ENCODE data around the gene LIN54.

The LIN54 gene

DNA sequence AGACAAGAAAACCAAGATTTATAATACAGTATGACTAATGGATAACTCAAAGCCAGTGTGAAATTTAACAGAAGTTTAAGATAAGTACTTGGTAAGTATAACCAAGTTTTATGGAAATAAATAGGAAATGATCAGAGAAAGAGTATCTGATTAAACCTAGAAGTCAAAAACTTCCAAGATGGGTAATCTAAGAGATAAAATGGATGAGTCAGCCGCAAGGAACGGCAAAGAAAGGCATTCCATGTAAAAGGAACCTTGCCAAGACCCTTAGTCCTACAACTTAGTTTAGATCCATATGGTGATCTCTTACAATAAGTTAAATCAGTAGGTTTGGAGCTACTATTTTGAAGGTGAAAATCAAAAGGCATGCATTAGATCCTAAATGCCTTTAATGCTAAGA, 34.8 kb downstream of the LIN54 start:
- Histone ChIP-seq H2AFZ (ENCODE audit: low read length) (no peak overlapping the region), H3K79me2 (ENCODE audit: insufficient read depth, low read length) (no peaks in the 10 kb centered on the region), H4K20me1 (ENCODE audit: insufficient read depth, low read length, poor library complexity, severe bottlenecking) (no peaks in the 10 kb centered on the region), H3K36me3 (ENCODE audit: insufficient read depth, low read length) (peaks cover 55% of the 10 kb centered on the region), H3K27me3 (ENCODE audit: insufficient read depth, low read length, poor library complexity, severe bottlenecking) (no peaks in the 10 kb centered on the region), H3K4me3 (ENCODE audit: low read length, poor library complexity, severe bottlenecking) (no peak overlapping the region), H3K9me2 (replicated peaks; ENCODE audit: low read depth, low read length) (no peaks in the 10 kb centered on the region), H3K9ac (ENCODE audit: low read depth, low read length, poor library complexity, severe bottlenecking) (no peak overlapping the region), H3K4me1 (ENCODE audit: insufficient read depth, low read length, poor library complexity, severe bottlenecking) (no peaks in the 10 kb centered on the region), H3K9me3 (ENCODE audit: insufficient read depth, low read depth, low read length) (no peaks in the 10 kb centered on the region), H3F3A (ENCODE audit: low read depth) (no peaks in the 10 kb centered on the region), H3K4me2 (ENCODE audit: low read depth, low read length, poor library complexity, severe bottlenecking) (no peak overlapping the region)
- TF ChIP-seq, protein P1, sequence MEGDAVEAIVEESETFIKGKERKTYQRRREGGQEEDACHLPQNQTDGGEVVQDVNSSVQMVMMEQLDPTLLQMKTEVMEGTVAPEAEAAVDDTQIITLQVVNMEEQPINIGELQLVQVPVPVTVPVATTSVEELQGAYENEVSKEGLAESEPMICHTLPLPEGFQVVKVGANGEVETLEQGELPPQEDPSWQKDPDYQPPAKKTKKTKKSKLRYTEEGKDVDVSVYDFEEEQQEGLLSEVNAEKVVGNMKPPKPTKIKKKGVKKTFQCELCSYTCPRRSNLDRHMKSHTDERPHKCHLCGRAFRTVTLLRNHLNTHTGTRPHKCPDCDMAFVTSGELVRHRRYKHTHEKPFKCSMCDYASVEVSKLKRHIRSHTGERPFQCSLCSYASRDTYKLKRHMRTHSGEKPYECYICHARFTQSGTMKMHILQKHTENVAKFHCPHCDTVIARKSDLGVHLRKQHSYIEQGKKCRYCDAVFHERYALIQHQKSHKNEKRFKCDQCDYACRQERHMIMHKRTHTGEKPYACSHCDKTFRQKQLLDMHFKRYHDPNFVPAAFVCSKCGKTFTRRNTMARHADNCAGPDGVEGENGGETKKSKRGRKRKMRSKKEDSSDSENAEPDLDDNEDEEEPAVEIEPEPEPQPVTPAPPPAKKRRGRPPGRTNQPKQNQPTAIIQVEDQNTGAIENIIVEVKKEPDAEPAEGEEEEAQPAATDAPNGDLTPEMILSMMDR (conservative IDR thresholded peaks at IDR 0.05; ENCODE audit: low read length), result no peak
- no peak for TF ChIP-seq EZH2phosphoT487 (IDR thresholded peaks at IDR 0.05; ENCODE audit: borderline replicate concordance)

DNA sequence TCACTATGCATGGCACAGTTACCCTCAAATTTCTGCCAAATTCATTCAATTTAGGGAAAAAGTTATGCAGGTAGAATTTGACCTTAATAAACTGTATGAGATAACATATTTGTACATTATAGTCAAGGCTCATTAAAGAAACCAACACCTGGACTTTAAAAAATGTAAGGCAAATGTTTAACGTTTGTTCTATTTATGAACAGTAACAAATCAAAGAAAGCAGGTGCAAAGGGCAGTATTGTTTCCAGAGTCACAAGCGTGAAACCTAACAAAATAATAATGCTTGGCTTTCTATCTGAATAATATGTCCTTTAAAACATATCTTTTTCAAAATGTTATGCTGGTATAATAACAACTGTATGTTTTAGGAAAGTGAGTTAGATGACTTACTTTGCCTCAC, 41.2 kb downstream of the LIN54 start:
- no peaks in the 10 kb centered on the region for H4K20me1 ChIP-seq (ENCODE audit: insufficient read depth, low read length, poor library complexity, severe bottlenecking)
- H3F3A ChIP-seq (ENCODE audit: low read depth), result no peaks in the 10 kb centered on the region
- H3K79me2 ChIP-seq (ENCODE audit: insufficient read depth, low read length), result no peaks in the 10 kb centered on the region
- H3K4me1 ChIP-seq (ENCODE audit: insufficient read depth, low read length, poor library complexity, severe bottlenecking), result no peaks in the 10 kb centered on the region
- peaks cover 66% of the 10 kb centered on the region for H3K36me3 ChIP-seq (ENCODE audit: insufficient read depth, low read length)
- no peaks in the 10 kb centered on the region for H3K9me3 ChIP-seq (ENCODE audit: insufficient read depth, low read depth, low read length)
- no peak for TF ChIP-seq EZH2phosphoT487 (IDR thresholded peaks at IDR 0.05; ENCODE audit: borderline replicate concordance)
- TF ChIP-seq, protein P1 (conservative IDR thresholded peaks at IDR 0.05; ENCODE audit: low read length), result no peak
- no peak overlapping the region for H3K4me2 ChIP-seq (ENCODE audit: low read depth, low read length, poor library complexity, severe bottlenecking)
- H2AFZ ChIP-seq (ENCODE audit: low read length), result no peak overlapping the region
- H3K27me3 ChIP-seq (ENCODE audit: insufficient read depth, low read length, poor library complexity, severe bottlenecking), result no peaks in the 10 kb centered on the region
- no peak overlapping the region for H3K4me3 ChIP-seq (ENCODE audit: low read length, poor library complexity, severe bottlenecking)
- H3K9ac ChIP-seq (ENCODE audit: low read depth, low read length, poor library complexity, severe bottlenecking), result no peak overlapping the region
- no peaks in the 10 kb centered on the region for H3K9me2 ChIP-seq (replicated peaks; ENCODE audit: low read depth, low read length)

DNA sequence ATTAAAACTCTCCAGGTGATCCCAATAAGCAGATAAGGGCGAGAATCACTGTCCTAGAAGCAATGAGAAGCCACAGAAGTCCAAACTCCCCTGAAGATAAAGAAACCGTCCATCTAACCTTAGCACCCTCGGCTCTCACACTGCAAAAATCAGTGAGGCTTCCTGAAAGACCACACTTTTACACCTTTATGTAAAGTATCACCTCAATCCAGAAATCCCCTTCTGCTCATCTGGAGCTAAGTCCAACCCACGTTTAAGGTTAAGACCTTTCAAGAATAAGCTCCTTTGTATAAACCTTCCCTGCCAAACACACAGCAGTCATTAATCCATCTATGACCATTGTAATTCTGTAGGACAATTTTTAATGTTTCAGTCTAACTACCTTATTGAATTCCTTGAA, 41.7 kb downstream of the LIN54 start:
- Histone ChIP-seq H3K4me1 (ENCODE audit: insufficient read depth, low read length, poor library complexity, severe bottlenecking) (no peaks in the 10 kb centered on the region), H3K27me3 (ENCODE audit: insufficient read depth, low read length, poor library complexity, severe bottlenecking) (no peaks in the 10 kb centered on the region), H4K20me1 (ENCODE audit: insufficient read depth, low read length, poor library complexity, severe bottlenecking) (no peaks in the 10 kb centered on the region), H3K79me2 (ENCODE audit: insufficient read depth, low read length) (no peaks in the 10 kb centered on the region), H3K9me2 (replicated peaks; ENCODE audit: low read depth, low read length) (no peaks in the 10 kb centered on the region), H3K9me3 (ENCODE audit: insufficient read depth, low read depth, low read length) (no peaks in the 10 kb centered on the region), H3K36me3 (ENCODE audit: insufficient read depth, low read length) (peaks cover 70% of the 10 kb centered on the region), H3F3A (ENCODE audit: low read depth) (no peaks in the 10 kb centered on the region), H3K9ac (ENCODE audit: low read depth, low read length, poor library complexity, severe bottlenecking) (no peak overlapping the region), H3K4me3 (ENCODE audit: low read length, poor library complexity, severe bottlenecking) (no peak overlapping the region), H2AFZ (ENCODE audit: low read length) (no peak overlapping the region), H3K4me2 (ENCODE audit: low read depth, low read length, poor library complexity, severe bottlenecking) (no peak overlapping the region)
- TF ChIP-seq, protein P1 (conservative IDR thresholded peaks at IDR 0.05; ENCODE audit: low read length), result no peak
- TF ChIP-seq EZH2phosphoT487 (IDR thresholded peaks at IDR 0.05; ENCODE audit: borderline replicate concordance), result no peak
